ENCODE data around the gene HTR3E. TPM values are rescaled to one million over a fixed set of nuclear protein-coding genes. Genes with fewer than 3 reads are reported as not detected.

Gene HTR3E
- total and polyA plus RNA-seq, 2 of the 13 experiments (the other 11 are each of a cell fraction or from before 2014, with no cell fraction given): not detected

DNA sequence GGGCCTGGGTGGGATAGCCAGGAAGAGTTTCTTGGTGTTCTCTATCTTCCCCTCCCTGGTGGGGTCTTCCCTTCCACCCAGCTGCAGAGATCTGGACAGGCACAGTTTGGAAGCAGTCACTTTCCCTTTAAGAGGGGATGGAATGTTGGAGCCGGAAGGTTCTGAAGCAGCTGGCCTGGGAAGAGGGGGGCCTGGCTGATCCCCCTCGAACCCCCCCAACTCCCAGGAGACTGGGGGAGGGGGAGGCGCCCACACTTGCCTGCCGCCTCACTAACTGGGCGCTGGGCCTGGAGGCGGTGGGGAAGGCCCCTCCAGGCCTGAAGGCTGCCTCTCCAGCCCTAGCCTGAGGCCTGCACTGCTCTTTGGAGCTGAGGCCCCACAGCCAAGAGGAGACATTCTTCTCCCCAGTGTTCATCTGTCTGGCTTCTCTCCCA lies 59.7 kb downstream of the HTR3E start (continued):
- no peak for TF ChIP-seq USF2 (IDR thresholded peaks at IDR 0.05; ENCODE audit: low read depth, low read length)
- TF ChIP-seq USF2 (CRISPR knock-in tag; IDR thresholded peaks at IDR 0.05; ENCODE audit: borderline replicate concordance): no peak
- peak; percentile 51; the same call in 1 of the 2 replicates for TF ChIP-seq ZNF280D (CRISPR knock-in tag; IDR thresholded peaks at IDR 0.05)
- TF ChIP-seq ZNF598 (CRISPR knock-in tag; IDR thresholded peaks at IDR 0.05; ENCODE audit: borderline replicate concordance): 0 out of 2 replicates have a peak, but pooled peaks have one; percentile 44
- peak; percentile 88 for TF ChIP-seq TFAP4 (IDR thresholded peaks at IDR 0.05; ENCODE audit: borderline replicate concordance, low read depth)
- TF ChIP-seq TRIM22 (IDR thresholded peaks at IDR 0.05): no peak
- no peak for TF ChIP-seq HMG20A (CRISPR knock-in tag; IDR thresholded peaks at IDR 0.05; ENCODE audit: borderline replicate concordance)
- TF ChIP-seq, protein P1, sequence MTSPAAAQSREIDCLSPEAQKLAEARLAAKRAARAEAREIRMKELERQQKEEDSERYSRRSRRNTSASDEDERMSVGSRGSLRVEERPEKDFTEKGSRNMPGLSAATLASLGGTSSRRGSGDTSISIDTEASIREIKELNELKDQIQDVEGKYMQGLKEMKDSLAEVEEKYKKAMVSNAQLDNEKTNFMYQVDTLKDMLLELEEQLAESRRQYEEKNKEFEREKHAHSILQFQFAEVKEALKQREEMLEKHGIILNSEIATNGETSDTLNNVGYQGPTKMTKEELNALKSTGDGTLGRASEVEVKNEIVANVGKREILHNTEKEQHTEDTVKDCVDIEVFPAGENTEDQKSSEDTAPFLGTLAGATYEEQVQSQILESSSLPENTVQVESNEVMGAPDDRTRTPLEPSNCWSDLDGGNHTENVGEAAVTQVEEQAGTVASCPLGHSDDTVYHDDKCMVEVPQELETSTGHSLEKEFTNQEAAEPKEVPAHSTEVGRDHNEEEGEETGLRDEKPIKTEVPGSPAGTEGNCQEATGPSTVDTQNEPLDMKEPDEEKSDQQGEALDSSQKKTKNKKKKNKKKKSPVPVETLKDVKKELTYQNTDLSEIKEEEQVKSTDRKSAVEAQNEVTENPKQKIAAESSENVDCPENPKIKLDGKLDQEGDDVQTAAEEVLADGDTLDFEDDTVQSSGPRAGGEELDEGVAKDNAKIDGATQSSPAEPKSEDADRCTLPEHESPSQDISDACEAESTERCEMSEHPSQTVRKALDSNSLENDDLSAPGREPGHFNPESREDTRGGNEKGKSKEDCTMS (CRISPR knock-in tag; conservative IDR thresholded peaks at IDR 0.05): no peak
- peak; percentile 18; the same call in 1 of the 2 replicates for TF ChIP-seq KMT2A (CRISPR knock-in tag; IDR thresholded peaks at IDR 0.05)
- no peak for TF ChIP-seq LCORL (IDR thresholded peaks at IDR 0.05)
- TF ChIP-seq LCORL (CRISPR knock-in tag; IDR thresholded peaks at IDR 0.05): peak; percentile 37; the same call in 1 of the 2 replicates
- peak; percentile 90 for TF ChIP-seq ZFX (CRISPR knock-in tag; IDR thresholded peaks at IDR 0.05; ENCODE audit: low read depth)
- TF ChIP-seq, protein P2, sequence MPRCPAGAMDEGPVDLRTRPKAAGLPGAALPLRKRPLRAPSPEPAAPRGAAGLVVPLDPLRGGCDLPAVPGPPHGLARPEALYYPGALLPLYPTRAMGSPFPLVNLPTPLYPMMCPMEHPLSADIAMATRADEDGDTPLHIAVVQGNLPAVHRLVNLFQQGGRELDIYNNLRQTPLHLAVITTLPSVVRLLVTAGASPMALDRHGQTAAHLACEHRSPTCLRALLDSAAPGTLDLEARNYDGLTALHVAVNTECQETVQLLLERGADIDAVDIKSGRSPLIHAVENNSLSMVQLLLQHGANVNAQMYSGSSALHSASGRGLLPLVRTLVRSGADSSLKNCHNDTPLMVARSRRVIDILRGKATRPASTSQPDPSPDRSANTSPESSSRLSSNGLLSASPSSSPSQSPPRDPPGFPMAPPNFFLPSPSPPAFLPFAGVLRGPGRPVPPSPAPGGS (CRISPR knock-in tag; IDR thresholded peaks at IDR 0.05): 0 out of 2 replicates have a peak, but pooled peaks have one; percentile 63
- no peak for TF ChIP-seq MYNN (CRISPR knock-in tag; IDR thresholded peaks at IDR 0.05; ENCODE audit: low read depth)
- TF ChIP-seq BORCS8-MEF2B (CRISPR knock-in tag; IDR thresholded peaks at IDR 0.05): peak; percentile 28; the same call in 1 of the 2 replicates
- TF ChIP-seq FLYWCH1 (CRISPR knock-in tag; IDR thresholded peaks at IDR 0.05): no peak
- TF ChIP-seq SALL2 (CRISPR knock-in tag; IDR thresholded peaks at IDR 0.05): 0 out of 2 replicates have a peak, but pooled peaks have one; percentile 53
- TF ChIP-seq SSRP1 (CRISPR knock-in tag; IDR thresholded peaks at IDR 0.05): no peak
- no peak for TF ChIP-seq FOSL1 (CRISPR knock-in tag; IDR thresholded peaks at IDR 0.05; ENCODE audit: borderline replicate concordance)

All from HepG2 (cell line).